ENCODE data around the gene DFFA.

DFFA gene

DNA sequence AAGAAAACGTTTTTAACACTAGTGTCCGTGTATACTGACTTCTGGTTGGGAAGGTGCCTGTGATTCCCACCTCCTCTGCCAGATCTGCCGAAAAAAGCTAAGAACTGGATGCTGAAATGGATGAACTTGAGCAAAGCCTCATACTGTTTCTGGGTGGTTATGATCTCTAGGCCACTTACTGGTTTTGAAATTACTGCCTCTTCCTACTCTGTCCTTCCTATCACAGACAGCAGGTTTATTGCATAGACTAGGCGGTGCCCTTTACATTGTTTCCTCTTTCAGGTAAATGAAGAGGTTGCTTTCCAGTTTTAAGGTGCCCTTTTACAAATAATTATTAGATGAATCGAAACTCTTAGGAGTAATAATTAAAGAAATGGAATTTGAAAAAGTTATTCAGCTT is 29.9 kb upstream of the DFFA start:
- TF ChIP-seq, protein P1, sequence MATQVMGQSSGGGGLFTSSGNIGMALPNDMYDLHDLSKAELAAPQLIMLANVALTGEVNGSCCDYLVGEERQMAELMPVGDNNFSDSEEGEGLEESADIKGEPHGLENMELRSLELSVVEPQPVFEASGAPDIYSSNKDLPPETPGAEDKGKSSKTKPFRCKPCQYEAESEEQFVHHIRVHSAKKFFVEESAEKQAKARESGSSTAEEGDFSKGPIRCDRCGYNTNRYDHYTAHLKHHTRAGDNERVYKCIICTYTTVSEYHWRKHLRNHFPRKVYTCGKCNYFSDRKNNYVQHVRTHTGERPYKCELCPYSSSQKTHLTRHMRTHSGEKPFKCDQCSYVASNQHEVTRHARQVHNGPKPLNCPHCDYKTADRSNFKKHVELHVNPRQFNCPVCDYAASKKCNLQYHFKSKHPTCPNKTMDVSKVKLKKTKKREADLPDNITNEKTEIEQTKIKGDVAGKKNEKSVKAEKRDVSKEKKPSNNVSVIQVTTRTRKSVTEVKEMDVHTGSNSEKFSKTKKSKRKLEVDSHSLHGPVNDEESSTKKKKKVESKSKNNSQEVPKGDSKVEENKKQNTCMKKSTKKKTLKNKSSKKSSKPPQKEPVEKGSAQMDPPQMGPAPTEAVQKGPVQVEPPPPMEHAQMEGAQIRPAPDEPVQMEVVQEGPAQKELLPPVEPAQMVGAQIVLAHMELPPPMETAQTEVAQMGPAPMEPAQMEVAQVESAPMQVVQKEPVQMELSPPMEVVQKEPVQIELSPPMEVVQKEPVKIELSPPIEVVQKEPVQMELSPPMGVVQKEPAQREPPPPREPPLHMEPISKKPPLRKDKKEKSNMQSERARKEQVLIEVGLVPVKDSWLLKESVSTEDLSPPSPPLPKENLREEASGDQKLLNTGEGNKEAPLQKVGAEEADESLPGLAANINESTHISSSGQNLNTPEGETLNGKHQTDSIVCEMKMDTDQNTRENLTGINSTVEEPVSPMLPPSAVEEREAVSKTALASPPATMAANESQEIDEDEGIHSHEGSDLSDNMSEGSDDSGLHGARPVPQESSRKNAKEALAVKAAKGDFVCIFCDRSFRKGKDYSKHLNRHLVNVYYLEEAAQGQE (IDR thresholded peaks at IDR 0.05; ENCODE audit: insufficient read depth in 1 of 2, low read depth in 2 of 2, low read length in 2 of 2): no peak
- TF ChIP-seq SIN3A (IDR thresholded peaks at IDR 0.05; ENCODE audit: borderline replicate concordance, insufficient read depth, low read length) (no peak), POLR2AphosphoS5 (IDR thresholded peaks at IDR 0.05; ENCODE audit: low read depth, low read length) (no peak)

- TF ChIP-seq, protein P1 (IDR thresholded peaks at IDR 0.05; ENCODE audit: insufficient read depth in 1 of 2, low read depth in 2 of 2, low read length in 2 of 2): no peak
- no peak for TF ChIP-seq SIN3A (IDR thresholded peaks at IDR 0.05; ENCODE audit: borderline replicate concordance, insufficient read depth, low read length)
- no peak for TF ChIP-seq TAF1 (IDR thresholded peaks at IDR 0.05; ENCODE audit: borderline replicate concordance, insufficient read depth, low read length)
- no peak for TF ChIP-seq FOXP2 (optimal IDR thresholded peaks at IDR 0.05; ENCODE audit: borderline replicate concordance, extremely low read depth, extremely low read length, insufficient read depth)
- TF ChIP-seq POLR2AphosphoS5 (IDR thresholded peaks at IDR 0.05; ENCODE audit: low read depth, low read length): no peak
These were observed 25.9 kb upstream of the DFFA start for GRCh38 chr1:10498231-10498630.

DNA sequence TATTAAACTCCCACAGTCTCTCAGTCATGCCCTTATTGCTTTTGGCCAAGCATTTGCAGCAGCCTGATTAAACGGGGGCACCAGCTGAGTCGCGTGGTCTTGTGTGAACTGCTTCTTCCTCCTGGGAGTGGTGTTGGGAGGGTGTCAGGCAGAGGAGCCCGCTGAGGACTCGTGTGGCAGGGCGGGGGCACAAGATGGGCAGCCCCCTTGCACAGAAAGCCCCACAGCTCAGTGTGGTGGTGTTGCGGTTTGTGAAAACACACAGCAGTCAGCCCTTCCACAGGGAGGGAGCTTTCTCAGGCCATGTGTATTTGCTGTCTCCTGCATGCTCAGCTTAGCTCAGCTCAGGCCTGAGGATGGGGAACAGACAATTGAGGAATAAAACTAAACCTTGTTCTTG is 24.8 kb upstream of the DFFA start:
- TF ChIP-seq POLR2AphosphoS5 (IDR thresholded peaks at IDR 0.05; ENCODE audit: low read depth, low read length) (no peak), SIN3A (IDR thresholded peaks at IDR 0.05; ENCODE audit: borderline replicate concordance, insufficient read depth, low read length) (no peak), FOXP2 (optimal IDR thresholded peaks at IDR 0.05; ENCODE audit: borderline replicate concordance, extremely low read depth, extremely low read length, insufficient read depth) (no peak), TAF1 (IDR thresholded peaks at IDR 0.05; ENCODE audit: borderline replicate concordance, insufficient read depth, low read length) (no peak)
- TF ChIP-seq, protein P1 (IDR thresholded peaks at IDR 0.05; ENCODE audit: insufficient read depth in 1 of 2, low read depth in 2 of 2, low read length in 2 of 2): no peak

DNA sequence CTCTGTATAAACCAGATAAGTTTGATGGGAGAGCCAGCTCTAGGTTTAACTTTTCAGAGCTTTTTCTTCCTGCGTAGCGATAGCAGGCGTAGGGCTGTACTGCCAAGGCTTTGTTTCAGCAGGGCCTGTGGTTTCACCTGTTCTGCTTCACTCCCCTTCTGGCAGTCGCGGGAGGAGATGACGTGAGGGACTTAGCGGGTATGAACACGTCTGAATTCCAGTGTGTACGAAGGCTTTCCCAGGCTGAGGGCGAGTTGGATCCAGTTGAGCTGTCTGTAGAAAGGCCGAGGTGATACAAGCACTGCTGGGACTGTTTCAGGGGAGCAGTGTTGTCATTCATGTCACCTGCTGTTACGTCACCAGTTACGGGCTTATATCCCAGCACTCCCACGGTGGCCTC is 23.6 kb upstream of the DFFA start:
- TF ChIP-seq POLR2AphosphoS5 (IDR thresholded peaks at IDR 0.05; ENCODE audit: low read depth, low read length) (no peak), SIN3A (IDR thresholded peaks at IDR 0.05; ENCODE audit: borderline replicate concordance, insufficient read depth, low read length) (no peak)

- no peak for TF ChIP-seq POLR2AphosphoS5 (IDR thresholded peaks at IDR 0.05; ENCODE audit: low read depth, low read length)
- TF ChIP-seq FOXP2 (optimal IDR thresholded peaks at IDR 0.05; ENCODE audit: borderline replicate concordance, extremely low read depth, extremely low read length, insufficient read depth): no peak
- TF ChIP-seq TAF1 (IDR thresholded peaks at IDR 0.05; ENCODE audit: borderline replicate concordance, insufficient read depth, low read length): no peak
- no peak for TF ChIP-seq SIN3A (IDR thresholded peaks at IDR 0.05; ENCODE audit: borderline replicate concordance, insufficient read depth, low read length)
- TF ChIP-seq, protein P1 (IDR thresholded peaks at IDR 0.05; ENCODE audit: insufficient read depth in 1 of 2, low read depth in 2 of 2, low read length in 2 of 2): no peak
These were observed 23.1 kb upstream of the DFFA start for GRCh38 chr1:10495475-10495817.

Measured in PFSK-1 (cell line).